KBM-7 (cell line): ENCODE measurements around the gene RHOG.
"Not testable (repeated sequence)": the region's sequence is repeated elsewhere in the genome, so short reads cannot be mapped to it uniquely, and the experiment has no call there.

Experiments
- DNase-seq: peaks from one replicate; pipeline ENCODE4 v3.0.0-alpha.2; 2015
- in situ Hi-C: fragments of 300-500 bp; cut with MboI; formaldehyde crosslinking; loops from 2 replicates; pipeline ENCODE4 v1.14.3; 2020; ENCODE audit warnings: low sequenced_read_pairs, low pct_unique_long_range_greater_than_20kb, mixed read lengths

The RHOG gene

GRCh38 chr11:3860898-3861393 lies 20.2 kb upstream of the RHOG start:
- DNase-seq: peak; percentile 65
- in situ Hi-C loops: not testable (repeated sequence)

GRCh38 chr11:3860375-3860774 lies 19.6 kb upstream of the RHOG start:
- in situ Hi-C loops: no loop called here
- DNase-seq: no peak

- in situ Hi-C loops: loop anchor here (10.0 kb wide), 1 partner anchor 205 kb away; no protein-coding TSS in a partner anchor
- peak; percentile 61 for DNase-seq
These were observed 18.7 kb upstream of the RHOG start for GRCh38 chr11:3859373-3859881.

- no peak for DNase-seq
These were observed 16.9 kb upstream of the RHOG start for GRCh38 chr11:3857628-3858027.

GRCh38 chr11:3856856-3857553 lies 16.2 kb upstream of the RHOG start:
- in situ Hi-C loops: loop anchor here (10.0 kb wide), 1 partner anchor 208 kb away; no protein-coding TSS in a partner anchor
- DNase-seq: no peak

More at GRCh38 chr11:3857628-3858027, 16.9 kb upstream of the RHOG start:
- in situ Hi-C loops: loop anchor here (10.0 kb wide), 1 partner anchor 207 kb away; no protein-coding TSS in a partner anchor

GRCh38 chr11:3855808-3856491 lies 15.2 kb upstream of the RHOG start:
- in situ Hi-C loops: loop anchor here (10.0 kb wide), 1 partner anchor 209 kb away; no protein-coding TSS in a partner anchor
- peak; percentile 64 for DNase-seq

GRCh38 chr11:3854977-3855807 lies 14.4 kb upstream of the RHOG start, which contains the start of gene STIM1:
TSS of gene STIM1 (plus strand) at chr11:3855664. CDS start at chr11:3856271, 607 bp downstream.
- peak; percentile 98 for DNase-seq
- in situ Hi-C loops: loop anchor here (10.0 kb wide), 1 partner anchor 210 kb away; no protein-coding TSS in a partner anchor

- DNase-seq: no peak
- in situ Hi-C loops: loop anchor here (10.0 kb wide), 1 partner anchor 210 kb away; no protein-coding TSS in a partner anchor
These were observed 13.9 kb upstream of the RHOG start for GRCh38 chr11:3854660-3854976.

GRCh38 chr11:3853899-3854659 lies 13.3 kb upstream of the RHOG start:
- peak; percentile 85 for DNase-seq
- in situ Hi-C loops: loop anchor here (10.0 kb wide), 1 partner anchor 211 kb away; no protein-coding TSS in a partner anchor

GRCh38 chr11:3853545-3853842 lies 12.7 kb upstream of the RHOG start:
- no peak for DNase-seq
- in situ Hi-C loops: loop anchor here (10.0 kb wide), 1 partner anchor 211 kb away; no protein-coding TSS in a partner anchor

- peak; percentile 85 for DNase-seq
- in situ Hi-C loops: no loop called here
These were observed 8.6 kb upstream of the RHOG start for GRCh38 chr11:3849297-3849874.

GRCh38 chr11:3845670-3846069 lies 4.9 kb upstream of the RHOG start:
- in situ Hi-C loops: no loop called here
- no peak for DNase-seq

GRCh38 chr11:3845246-3845645 lies 4.5 kb upstream of the RHOG start:
- in situ Hi-C loops: no loop called here
- DNase-seq: no peak

GRCh38 chr11:3843326-3843725 lies 2.6 kb upstream of the RHOG start:
- no peak for DNase-seq
- in situ Hi-C loops: no loop called here

- DNase-seq: peak; percentile 91
- in situ Hi-C loops: no loop called here
These were observed 929 bp upstream of the RHOG start for GRCh38 chr11:3841426-3842350.

- peak; percentile 58 for DNase-seq
- in situ Hi-C loops: no loop called here
These were observed 522 bp downstream of the RHOG start for GRCh38 chr11:3840004-3840869.
